ENCODE results near the gene MATCAP1.

MATCAP1 gene

GRCh38 chr16:67155295-67156142 lies 28.2 kb downstream of the MATCAP1 start:
- DNase-seq = peak; percentile 88

DNA sequence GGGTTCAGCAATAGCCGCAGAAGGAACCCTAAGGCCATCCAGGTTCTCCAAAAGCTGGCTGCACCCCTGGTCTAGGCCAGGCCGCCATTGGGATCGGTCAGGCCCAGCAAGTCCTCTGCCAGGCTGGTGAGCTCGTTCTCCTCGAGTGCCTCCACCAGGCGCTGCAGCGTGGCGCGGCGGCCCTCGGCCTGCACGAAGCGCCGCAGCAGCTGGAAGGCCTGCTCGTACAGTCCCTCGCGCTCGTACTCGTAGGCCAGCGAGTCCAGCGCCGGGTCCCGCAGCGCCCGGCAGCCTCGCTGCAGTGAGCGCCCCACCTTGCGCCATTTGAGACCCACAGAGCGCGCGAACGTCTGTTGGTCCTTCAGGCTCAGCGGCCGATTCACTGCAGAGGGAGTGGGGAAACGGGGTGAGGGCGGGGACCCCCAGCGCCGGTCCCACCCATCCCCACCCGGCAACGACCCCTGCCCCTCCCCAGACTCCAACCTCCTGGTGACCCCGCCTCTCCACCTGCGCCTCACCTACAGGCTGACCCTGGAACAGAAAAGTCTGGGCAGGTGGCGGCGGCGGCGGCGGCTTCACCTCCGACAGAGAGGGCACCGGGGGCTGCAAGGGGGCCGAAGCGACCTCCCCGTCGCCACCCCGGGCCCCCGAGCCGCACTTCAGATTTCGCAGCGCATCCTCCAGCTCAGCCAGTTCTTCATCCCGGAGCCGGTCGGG lies 29.0 kb downstream of the MATCAP1 start:
- DNase-seq = no peak

DNA sequence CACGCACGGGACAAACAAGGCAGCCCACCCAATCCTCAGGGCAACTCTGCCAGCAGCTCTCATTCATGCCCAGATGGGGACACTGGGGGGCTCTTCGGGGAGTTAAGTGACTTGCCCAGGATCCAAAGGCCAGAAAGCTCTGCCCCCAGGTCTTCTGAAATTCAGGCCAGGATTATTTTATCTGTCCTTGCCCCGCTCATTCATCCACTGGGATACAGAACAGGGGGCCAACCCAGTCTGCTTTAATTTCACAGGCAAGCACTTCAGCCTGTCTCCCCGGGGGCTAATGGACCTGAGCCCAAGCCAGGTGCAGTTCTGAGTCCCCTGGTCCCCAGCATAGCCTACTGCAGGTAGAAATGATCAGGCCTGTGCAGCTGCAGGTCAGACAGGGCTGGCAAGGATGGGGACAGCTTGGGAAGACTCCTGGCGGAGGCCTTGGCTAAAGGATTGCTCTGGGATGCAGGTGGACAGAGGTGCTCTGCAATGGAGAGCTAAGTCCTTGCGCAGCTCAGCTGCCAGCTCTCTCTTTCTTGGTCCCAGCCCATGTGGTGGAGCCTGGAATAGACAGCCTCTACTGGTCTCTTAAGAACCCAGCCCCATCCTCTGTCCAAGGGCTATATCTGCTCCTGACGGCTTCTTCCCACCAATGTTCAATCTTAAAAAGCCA lies 32.2 kb downstream of the MATCAP1 start:
- DNase-seq = no peak

DNA sequence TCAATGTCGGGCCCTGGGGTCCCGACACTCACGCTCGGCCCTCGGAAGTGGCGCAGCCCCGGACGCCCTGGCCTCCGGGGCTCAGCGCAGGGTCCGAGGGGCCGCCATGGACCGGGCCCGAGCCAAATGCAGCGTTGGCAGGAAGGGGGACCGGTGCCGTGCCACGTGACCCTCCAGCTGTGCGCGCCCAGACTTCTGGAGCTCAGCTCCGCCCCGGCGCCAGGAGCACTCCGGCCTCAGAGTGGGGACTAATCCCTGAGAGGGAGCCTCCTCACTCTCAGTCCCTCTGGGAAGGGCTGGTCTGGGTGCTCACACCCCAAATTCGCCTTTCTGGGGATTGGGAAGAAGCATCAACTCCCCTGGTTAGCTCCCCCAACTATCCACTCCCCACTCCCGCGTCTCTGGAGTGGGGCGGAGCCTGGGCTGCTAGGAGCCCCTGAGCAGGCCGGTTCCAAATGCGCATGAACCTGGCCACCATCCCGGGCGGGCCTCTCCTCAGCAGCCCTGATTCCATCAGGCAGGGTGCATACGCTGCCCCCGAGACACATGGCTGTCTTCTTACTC lies 32.8 kb downstream of the MATCAP1 start, which contains the start of gene B3GNT9:
B3GNT9 (minus strand) TSS at position 166 of the 564 bp plus-strand sequence. CDS start 513 bp downstream, outside the sequence.
- DNase-seq = peak; percentile 51

- DNase-seq = peak; percentile 61
These were observed 33.5 kb downstream of the MATCAP1 start for GRCh38 chr16:67150047-67150832.

DNA sequence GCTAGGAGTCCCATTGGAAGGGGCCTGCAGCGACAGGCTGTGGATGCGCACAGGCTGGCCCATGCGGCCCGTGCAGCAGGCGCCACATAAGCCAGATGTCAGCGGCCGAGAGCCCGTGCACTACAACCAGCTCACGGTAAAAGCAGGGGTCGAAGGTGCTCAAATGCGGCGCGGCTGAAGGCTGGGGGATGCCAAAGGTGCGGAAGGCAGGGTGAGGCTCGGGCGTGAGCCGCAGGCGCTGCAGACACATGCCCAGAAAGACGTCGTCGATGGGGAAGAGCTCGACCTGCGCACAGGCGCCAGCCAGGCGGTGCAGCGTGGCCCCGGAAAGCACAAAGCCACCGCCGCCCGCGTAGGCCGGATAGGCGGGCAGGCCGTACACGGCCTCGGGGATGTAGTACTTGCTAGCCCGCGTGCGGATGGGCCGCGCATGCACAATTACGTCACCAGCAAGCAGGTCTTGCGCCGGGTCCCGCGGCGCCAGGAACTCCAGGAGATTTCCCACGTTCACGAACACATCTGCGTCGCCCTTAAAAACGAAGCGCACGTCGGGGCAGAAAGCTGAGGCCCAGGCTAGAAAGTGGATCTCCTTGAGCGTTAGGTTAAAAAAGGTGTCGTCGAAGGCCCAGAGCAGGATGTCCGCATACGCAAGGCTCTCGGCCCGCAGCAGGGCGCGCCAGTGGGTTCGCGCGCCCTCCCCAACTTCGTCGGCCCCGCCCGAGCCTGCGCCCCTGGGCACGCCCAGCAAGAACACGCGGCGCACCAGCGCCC lies 34.3 kb downstream of the MATCAP1 start:
- no peak for DNase-seq

DNA sequence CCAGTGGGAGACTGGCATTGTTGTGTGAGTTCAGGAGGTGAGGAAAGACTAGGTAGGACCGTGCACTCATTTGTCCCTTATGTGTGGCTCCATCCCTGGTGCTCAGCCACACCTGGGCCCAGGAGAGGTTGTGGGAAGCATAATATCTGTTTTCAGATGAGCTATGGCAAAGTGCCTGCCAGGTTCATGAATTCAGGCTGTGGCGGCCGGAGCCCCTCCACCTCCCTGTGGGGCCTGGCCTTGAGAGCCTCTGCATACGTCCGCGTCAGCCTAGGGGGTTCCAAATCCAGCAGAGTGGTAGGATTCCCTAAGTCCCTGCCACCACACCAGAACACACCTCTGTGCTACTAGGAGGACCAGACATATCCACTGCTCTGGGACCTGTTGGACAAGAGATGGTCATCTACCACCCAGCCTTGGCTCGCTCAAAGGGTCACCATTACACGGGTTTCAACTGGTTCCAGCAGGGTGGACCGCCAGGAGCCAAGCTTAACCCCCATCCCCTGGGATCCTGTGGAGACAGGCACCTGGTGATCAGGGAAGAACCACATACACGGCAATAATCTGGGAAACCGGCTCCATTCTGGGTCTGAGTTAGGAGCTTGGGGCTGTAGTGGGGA lies 35.0 kb downstream of the MATCAP1 start:
- no peak for DNase-seq

DNA sequence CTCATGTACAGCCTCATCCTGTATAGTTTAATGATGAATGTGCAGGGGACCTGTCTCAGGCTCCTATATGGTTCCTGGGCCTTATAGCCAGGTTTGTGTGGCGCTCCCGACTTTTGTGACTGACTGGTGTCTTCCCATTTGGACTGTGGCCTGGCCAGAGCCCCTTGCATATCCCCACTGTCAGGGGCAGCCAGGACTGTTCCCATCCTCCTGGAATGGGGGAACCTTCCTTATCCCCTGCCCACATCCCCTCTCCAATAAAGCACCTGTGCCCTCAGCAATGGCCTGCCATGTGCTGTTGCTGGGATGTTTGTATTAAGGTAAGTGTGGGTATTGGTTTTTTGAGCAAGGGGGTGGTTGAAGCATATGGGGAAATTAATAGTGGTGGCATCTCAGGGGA lies 35.5 kb downstream of the MATCAP1 start:
- no peak for DNase-seq

- DNase-seq = no peak
These were observed 36.2 kb downstream of the MATCAP1 start for GRCh38 chr16:67147437-67148140.

DNA sequence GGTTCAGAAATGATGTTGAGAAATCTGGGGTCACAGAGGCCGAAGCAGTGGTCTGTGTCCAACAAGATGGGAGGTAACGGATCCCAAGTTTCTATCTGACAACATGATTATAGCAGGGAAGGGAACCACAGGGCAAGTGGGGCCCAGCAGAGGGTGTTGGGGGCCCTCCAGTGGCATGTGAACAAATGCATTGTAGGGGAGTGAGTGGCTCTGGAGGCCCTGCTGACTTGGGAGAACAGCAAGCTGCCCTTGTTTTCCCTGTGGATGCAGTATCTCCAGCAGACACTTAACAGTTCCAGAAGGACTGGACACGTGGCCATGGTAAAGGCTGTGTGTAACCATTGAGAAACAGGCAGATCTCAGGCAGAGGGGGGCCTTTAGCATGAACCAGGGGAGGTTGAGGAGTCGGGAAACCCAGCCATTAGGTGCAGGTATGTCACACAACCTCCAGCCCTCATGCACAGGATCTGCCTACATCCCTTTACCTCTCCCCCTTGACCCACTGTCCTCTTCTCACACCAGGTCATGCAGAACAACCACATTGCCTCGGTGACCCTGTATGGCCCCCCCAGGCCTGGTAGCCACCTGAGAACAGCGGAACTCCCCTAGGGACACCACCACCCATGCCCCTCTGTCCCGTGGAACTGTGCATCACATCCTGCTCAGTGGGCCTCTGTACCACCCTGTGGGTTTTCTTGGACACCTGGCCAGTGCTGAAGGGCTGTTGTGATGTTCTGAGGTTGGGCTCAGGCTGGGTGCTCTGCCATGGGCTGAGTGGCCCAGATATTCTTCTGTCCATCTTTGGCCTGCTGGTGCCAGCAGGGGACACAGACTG lies 37.0 kb downstream of the MATCAP1 start:
- no peak for DNase-seq

DNA sequence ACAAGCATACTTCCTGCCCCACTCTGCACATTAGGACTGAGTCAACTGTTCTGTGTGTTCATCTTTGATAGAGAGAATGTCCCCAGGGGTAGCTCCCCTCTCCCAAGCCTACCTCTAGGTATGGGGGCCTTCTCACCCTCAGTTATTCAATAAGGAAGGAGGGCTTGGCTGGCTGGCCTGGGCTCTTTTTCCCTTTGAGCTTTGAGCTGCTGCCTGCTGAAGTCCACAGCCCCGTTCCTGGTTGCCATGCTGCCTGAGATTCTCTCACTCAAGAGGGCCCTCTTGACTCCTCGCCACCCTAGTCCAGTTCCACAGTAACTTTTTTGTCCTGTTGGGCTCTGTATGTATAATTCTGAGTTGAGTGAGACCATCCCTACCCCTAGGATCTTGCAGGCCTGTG lies 38.0 kb downstream of the MATCAP1 start:
- DNase-seq = no peak

GRCh38 chr16:67144943-67145342 lies 38.8 kb downstream of the MATCAP1 start:
- no peak for DNase-seq

DNA sequence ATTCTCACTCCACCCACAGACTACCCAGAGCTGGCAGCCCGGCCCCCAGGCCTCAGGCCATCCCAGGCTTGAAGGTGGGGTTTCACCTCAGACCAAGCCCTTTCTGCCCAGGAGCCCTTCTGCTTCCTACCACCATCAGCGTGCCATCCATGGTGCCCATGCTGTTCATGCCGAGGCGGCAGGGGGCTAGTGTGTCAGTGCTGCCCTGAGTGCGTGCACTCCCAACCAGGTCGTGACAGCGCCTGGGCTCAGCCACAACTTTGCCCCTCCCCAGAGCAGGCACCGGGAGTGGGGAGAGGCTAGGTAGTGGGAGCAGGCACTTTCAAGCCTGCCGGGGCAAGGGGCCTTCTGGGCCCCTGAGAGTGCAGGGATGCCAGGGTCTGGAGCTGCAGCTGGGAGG lies 41.4 kb downstream of the MATCAP1 start:
- DNase-seq = no peak

- no peak for DNase-seq
These were observed 42.4 kb downstream of the MATCAP1 start for GRCh38 chr16:67141391-67141790.

- DNase-seq = no peak
These were observed 46.2 kb downstream of the MATCAP1 start for GRCh38 chr16:67137605-67138004.

GRCh38 chr16:67129422-67129821 lies 54.3 kb downstream of the MATCAP1 start:
- no peak for DNase-seq

- DNase-seq = no peak
These were observed 54.9 kb downstream of the MATCAP1 start for GRCh38 chr16:67128887-67129286.

GRCh38 chr16:67128417-67128816 lies 55.3 kb downstream of the MATCAP1 start:
- no peak for DNase-seq

Measured in activated CD4-positive, alpha-beta T cell treated with anti-CD3 and anti-CD28 coated beads, Interleukin-10, Interleukin-2, amounts not matched to agents 100 ng/mL and 50 ng/mL, durations not matched to agents 16 hours and 8 hours (primary cell).